BJ (cell line): ENCODE results near the gene ZMYND11. TPM values are rescaled to one million over a fixed set of nuclear protein-coding genes. Genes with fewer than 3 reads are reported as not detected.

Experiments used
- CTCF ChIA-PET: fragments of 350-600 bp; formaldehyde crosslinking; extraction: SDS; loops from one replicate; lab custom pipeline; 2021; ENCODE audit warnings: antibody characterized with exemption, inconsistent platforms; lab: Yijun Ruan, JAX
- POLR2A ChIA-PET: fragments of 300-600 bp; sonication (Branson Sonifier 250); formaldehyde crosslinking; extraction: SDS; loops from one replicate; lab custom pipeline; 2021; ENCODE audit warnings: antibody characterized with exemption; lab: Charles Lee
- DNase-seq: peaks from one replicate; pipeline ENCODE4 v3.0.0-alpha.2; 2011; ENCODE audit warnings: low read depth
- H3K27me3 ChIP-seq: 2 replicates; pipeline ENCODE4 v1.6.0; 2011; ENCODE audit warnings: low read length; ENCODE audit not compliant: control insufficient read depth, insufficient read depth
- H3K36me3 ChIP-seq: 2 replicates; pipeline ENCODE4 v1.5.1; 2011; ENCODE audit warnings: low read length; ENCODE audit not compliant: control insufficient read depth, insufficient read depth
- H3K4me3 ChIP-seq: 2 replicates; pipeline ENCODE4 v1.5.1; 2011; ENCODE audit warnings: low read depth, mild to moderate bottlenecking, control low read depth, low read length
- polyA plus RNA-seq: library from polyadenylated mRNA; depleted of rRNA; stranded (reverse); fragments of >200 nt; gene quantifications from 2 replicates; pipeline ENCODE4 v1.2.3, GENCODE V29; 2011
- TF ChIP-seq, protein P1 (sequence below): IDR thresholded peaks from 2 replicates; pipeline ENCODE4 v1.5.1; 2011; ENCODE audit warnings: low read depth, mild to moderate bottlenecking, control low read depth, inconsistent platforms, low read length, moderate library complexity; ENCODE audit not compliant: insufficient read depth

Gene ZMYND11
- polyA plus RNA-seq, 1 experiment: 37.6 TPM

DNA sequence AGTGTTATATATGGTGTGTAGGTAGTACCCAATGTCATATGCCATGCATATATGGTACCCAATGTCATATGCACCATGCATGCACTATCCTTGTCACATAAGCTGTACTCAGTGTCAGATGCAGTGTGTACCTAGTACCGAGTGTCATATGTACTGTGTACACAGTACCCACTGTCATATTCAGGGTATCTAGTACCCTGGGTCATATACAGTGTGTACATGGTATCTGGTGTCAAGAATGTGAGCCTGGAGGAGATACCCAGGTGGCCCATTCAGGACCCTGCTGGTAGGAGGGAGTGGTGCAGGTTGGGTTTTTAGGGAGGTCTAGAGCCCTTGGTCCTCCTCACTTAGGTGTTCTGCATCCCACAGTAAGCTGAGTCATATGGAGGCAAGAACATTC is 1.8 kb downstream of the ZMYND11 start:
- ChIA-PET CTCF (interaction anchor here (0.6 to 1.2 kb wide), 3 partner anchors 193 to 439 kb away, joined by 3 to 7 read pairs (median 4); no protein-coding TSS in a partner anchor), POLR2A (no interaction called here)
- TF ChIP-seq, protein P1, sequence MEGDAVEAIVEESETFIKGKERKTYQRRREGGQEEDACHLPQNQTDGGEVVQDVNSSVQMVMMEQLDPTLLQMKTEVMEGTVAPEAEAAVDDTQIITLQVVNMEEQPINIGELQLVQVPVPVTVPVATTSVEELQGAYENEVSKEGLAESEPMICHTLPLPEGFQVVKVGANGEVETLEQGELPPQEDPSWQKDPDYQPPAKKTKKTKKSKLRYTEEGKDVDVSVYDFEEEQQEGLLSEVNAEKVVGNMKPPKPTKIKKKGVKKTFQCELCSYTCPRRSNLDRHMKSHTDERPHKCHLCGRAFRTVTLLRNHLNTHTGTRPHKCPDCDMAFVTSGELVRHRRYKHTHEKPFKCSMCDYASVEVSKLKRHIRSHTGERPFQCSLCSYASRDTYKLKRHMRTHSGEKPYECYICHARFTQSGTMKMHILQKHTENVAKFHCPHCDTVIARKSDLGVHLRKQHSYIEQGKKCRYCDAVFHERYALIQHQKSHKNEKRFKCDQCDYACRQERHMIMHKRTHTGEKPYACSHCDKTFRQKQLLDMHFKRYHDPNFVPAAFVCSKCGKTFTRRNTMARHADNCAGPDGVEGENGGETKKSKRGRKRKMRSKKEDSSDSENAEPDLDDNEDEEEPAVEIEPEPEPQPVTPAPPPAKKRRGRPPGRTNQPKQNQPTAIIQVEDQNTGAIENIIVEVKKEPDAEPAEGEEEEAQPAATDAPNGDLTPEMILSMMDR: peak; percentile 53
- Histone ChIP-seq H3K27me3 (no peaks in the 10 kb centered on the region), H3K36me3 (no peaks in the 10 kb centered on the region), H3K4me3 (no peak overlapping the region)
- DNase-seq: no peak

DNA sequence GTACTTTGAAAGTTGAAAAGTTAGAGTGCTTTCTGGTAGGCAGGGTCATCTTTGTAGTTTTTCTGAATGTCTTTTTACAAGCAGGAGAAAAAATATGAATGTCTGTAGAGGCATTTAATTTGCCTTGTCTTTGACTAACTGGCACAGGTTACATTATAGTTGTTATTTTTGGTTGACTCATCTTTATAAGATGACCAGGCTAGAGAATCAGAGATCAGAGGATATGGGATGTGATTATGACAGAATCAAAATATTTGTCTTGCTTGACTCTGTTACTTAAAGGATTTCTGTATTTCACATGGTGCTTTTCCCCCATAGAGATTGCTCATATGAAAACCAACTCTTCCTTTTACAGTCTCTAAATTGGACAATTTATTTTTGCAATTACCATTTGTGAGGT is 2.4 kb downstream of the ZMYND11 start:
- Histone ChIP-seq H3K36me3 (no peaks in the 10 kb centered on the region), H3K27me3 (no peaks in the 10 kb centered on the region), H3K4me3 (no peak overlapping the region)
- ChIA-PET POLR2A (no interaction called here), CTCF (interaction anchor here (0.6 to 1.2 kb wide), 3 partner anchors 46 to 438 kb away, joined by 3 to 7 read pairs (median 3); no protein-coding TSS in a partner anchor)
- TF ChIP-seq, protein P1: no peak
- DNase-seq: no peak

GRCh38 chr10:142371-142770 is 7.1 kb downstream of the ZMYND11 start:
- H3K4me3 ChIP-seq: no peak overlapping the region
- ChIA-PET POLR2A (no interaction called here), CTCF (no interaction called here)
- H3K27me3 ChIP-seq: no peaks in the 10 kb centered on the region
- TF ChIP-seq, protein P1: no peak
- no peak for DNase-seq
- no peaks in the 10 kb centered on the region for H3K36me3 ChIP-seq

- POLR2A ChIA-PET: no interaction called here
- no peaks in the 10 kb centered on the region for H3K27me3 ChIP-seq
- H3K4me3 ChIP-seq: no peak overlapping the region
- H3K36me3 ChIP-seq: no peaks in the 10 kb centered on the region
- DNase-seq: no peak
- TF ChIP-seq, protein P1: no peak
- CTCF ChIA-PET: no interaction called here
Observed at GRCh38 chr10:152915-153314, 17.7 kb downstream of the ZMYND11 start.

DNA sequence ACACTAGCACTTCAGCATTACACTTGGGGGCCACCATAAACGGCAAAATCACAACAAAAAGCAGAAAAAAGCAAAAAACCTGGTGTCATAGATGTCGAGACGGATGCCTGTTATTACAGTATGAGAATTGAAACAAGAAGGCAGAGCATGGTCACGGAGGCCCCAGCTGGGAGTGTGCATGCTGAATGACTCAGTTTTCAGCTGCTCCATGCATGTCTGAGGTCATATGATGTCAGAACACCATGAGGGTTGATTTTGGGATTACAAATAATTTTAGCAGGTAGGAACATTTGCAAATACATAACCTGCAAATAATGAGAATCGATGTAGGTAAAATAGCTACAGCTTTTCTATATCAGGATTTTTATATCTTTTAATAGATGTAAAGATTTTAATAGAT is 19.1 kb downstream of the ZMYND11 start:
- POLR2A ChIA-PET: interaction anchor here (0.6 kb wide), 1 partner anchor 430 kb away, joined by 3 read pairs; no protein-coding TSS in a partner anchor
- no peak for DNase-seq
- Histone ChIP-seq H3K36me3 (no peaks in the 10 kb centered on the region), H3K4me3 (no peak overlapping the region), H3K27me3 (no peaks in the 10 kb centered on the region)
- TF ChIP-seq, protein P1: no peak
- CTCF ChIA-PET: interaction anchor here (1.2 to 1.6 kb wide), 2 partner anchors 10 to 19 kb away, joined by 3 read pairs; partner anchors contain the start of gene ZMYND11
